HepG2 (cell line): Measurements from ENCODE around the gene RABIF. TPM values are rescaled to one million over a fixed set of nuclear protein-coding genes. Genes with fewer than 3 reads are reported as not detected.

Experiments used
- ARID4A ChIP-seq: sonication (generic); formaldehyde crosslinking; IDR thresholded peaks from 2 replicates; pipeline ENCODE4 v1.5.0; 2020; ENCODE audit warnings: mild to moderate bottlenecking, missing genetic modification reagents, borderline replicate concordance
- CCAR2 ChIP-seq: fragments of 200-400 bp; formaldehyde crosslinking; optimal IDR thresholded peaks from 2 replicates; pipeline ENCODE3; 2018; ENCODE audit warnings: low read depth, mild to moderate bottlenecking, low read length, moderate library complexity
- CREB1 ChIP-seq, 2 experiments: fragments of 450-650 bp in 1 of 2; IDR thresholded peaks; 2 replicates each; pipeline ENCODE4 v1.6.1; 2016 to 2017; ENCODE audit warnings: control low read depth in 1 of 2, mild to moderate bottlenecking in 1 of 2, missing compliant biosample characterization in 1 of 2, missing genetic modification characterization in 1 of 2
- HMGXB3 ChIP-seq: sonication (generic); formaldehyde crosslinking; IDR thresholded peaks from 2 replicates; pipeline ENCODE4 v1.4.0; 2020; ENCODE audit warnings: missing genetic modification reagents, borderline replicate concordance
- MAFF ChIP-seq: IDR thresholded peaks from 2 replicates; pipeline ENCODE4 v1.6.1; 2011; ENCODE audit warnings: low read depth, low read length, improper control_type of control experiment
- PCBP2 ChIP-seq: fragments of 200-400 bp; formaldehyde crosslinking; optimal IDR thresholded peaks from 2 replicates; pipeline ENCODE3; 2018; ENCODE audit warnings: low read length, low read depth; ENCODE audit not compliant: poor library complexity, severe bottlenecking
- RFX5 ChIP-seq: IDR thresholded peaks from 2 replicates; pipeline ENCODE4 v1.6.1; 2011; ENCODE audit warnings: low read depth, low read length, improper control_type of control experiment
- SMARCC2 ChIP-seq: fragments of 450-650 bp; IDR thresholded peaks from 2 replicates; pipeline ENCODE4 v1.6.1; 2017; ENCODE audit warnings: antibody characterized with exemption, mild to moderate bottlenecking
- TCF7L2 ChIP-seq: IDR thresholded peaks from 2 replicates; pipeline ENCODE4 v1.6.1; 2011; ENCODE audit warnings: mild to moderate bottlenecking, low read depth, low read length, moderate library complexity
- ZFP91 ChIP-seq: sonication (generic); formaldehyde crosslinking; IDR thresholded peaks from 2 replicates; pipeline ENCODE4 v1.9.0; 2022; ENCODE audit warnings: missing genetic modification reagents, mild to moderate bottlenecking, borderline replicate concordance
- ZNF276 ChIP-seq: sonication (generic); formaldehyde crosslinking; IDR thresholded peaks from 2 replicates; pipeline ENCODE4 v1.4.0; 2020; ENCODE audit warnings: mild to moderate bottlenecking, low read depth, missing genetic modification reagents
- ZSCAN21 ChIP-seq: sonication (generic); formaldehyde crosslinking; IDR thresholded peaks from 2 replicates; pipeline ENCODE4 v1.8.0; 2022; ENCODE audit warnings: mild to moderate bottlenecking, missing genetic modification reagents, moderate library complexity, borderline replicate concordance
- ZSCAN29 ChIP-seq: sonication (generic); formaldehyde crosslinking; conservative IDR thresholded peaks from 2 replicates; pipeline ENCODE4 v1.4.0; 2020; ENCODE audit warnings: mild to moderate bottlenecking, missing genetic modification reagents
- polyA plus RNA-seq, 8 experiments: library from polyadenylated mRNA; depleted of rRNA in 3 of 8; stranded (reverse) in 7 of 8; unstranded in 1 of 8; fragments of >200 nt; fragmentation: Illumina TruSeq in 4 of 8; extraction: Trizol in 4 of 8; gene quantifications; 2 replicates each; pipeline versions ENCODE4 v1.2.1 to v1.2.3, GENCODE V29; 2011 to 2016; ENCODE audit warnings: low read depth in 4 of 8, missing spikeins in 1 of 8, mixed read lengths in 1 of 8; ENCODE audit not compliant: insufficient read depth in 1 of 8
- total RNA-seq, 5 experiments: library from RNA; depleted of rRNA; stranded (reverse); fragments of >200 nt; fragmentation: Illumina TruSeq; extraction: Trizol; gene quantifications; 2 replicates each; pipeline ENCODE4 v1.2.3, GENCODE V29; 2016; ENCODE audit warnings: low read depth in 1 of 5

Gene RABIF
- total and polyA plus RNA-seq, 2 of the 13 experiments (the other 11 are each of a cell fraction or from before 2014, with no cell fraction given) = 7.6 to 8.3 TPM

GRCh38 chr1:202888531-202889360 lies at the start of gene RABIF (continued):
- peak; percentile 97 for TF ChIP-seq ARID4A (CRISPR knock-in tag)
- TF ChIP-seq ZSCAN29 = 0 out of 2 replicates have a peak, but pooled peaks have one; percentile 73
- TF ChIP-seq MAFF = no peak
- TF ChIP-seq SMARCC2 = no peak
- TF ChIP-seq CCAR2 = no peak
- no peak for TF ChIP-seq TCF7L2
- no peak for TF ChIP-seq PCBP2
- TF ChIP-seq ZSCAN21 (CRISPR knock-in tag) = no peak
- TF ChIP-seq ZNF276 (CRISPR knock-in tag) = no peak; the same call in 1 of the 2 replicates
- no peak for TF ChIP-seq CREB1 (IDR thresholded peaks at IDR 0.05)
- TF ChIP-seq CREB1 (CRISPR knock-in tag; IDR thresholded peaks at IDR 0.05) = no peak
- TF ChIP-seq ZFP91 = peak; percentile 80; the same call in 1 of the 2 replicates
- TF ChIP-seq RFX5 = no peak
- TF ChIP-seq HMGXB3 = 0 out of 2 replicates have a peak, but pooled peaks have one; percentile 58
